GDM1 (cell line): ENCODE measurements around the gene RNF181.
"Not testable (repeated sequence)": the region's sequence is repeated elsewhere in the genome, so short reads cannot be mapped to it uniquely, and the experiment has no call there.

Source experiments
- DNase-seq: peaks from one replicate; lab custom pipeline; 2025; lab: John Stamatoyannopoulos, UW

Gene RNF181

DNA sequence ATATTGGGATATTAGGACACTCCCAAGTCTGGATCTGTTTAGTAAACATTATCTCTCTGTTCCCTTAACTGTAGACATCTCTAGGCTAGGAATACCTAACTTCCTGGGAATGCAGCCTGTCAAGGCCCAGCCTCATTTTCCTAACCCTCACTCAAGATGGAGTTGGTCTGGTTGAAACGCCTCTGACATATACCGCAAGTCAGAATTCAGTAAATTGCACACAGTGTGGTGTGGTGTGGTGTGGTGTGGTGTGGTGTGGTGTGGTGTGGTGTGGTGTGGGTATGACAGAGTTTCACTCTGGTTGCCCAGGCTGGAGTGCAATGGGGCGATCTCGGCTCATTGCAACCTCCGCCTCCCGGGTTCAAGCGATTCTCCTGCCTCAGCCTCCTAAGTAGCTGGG, 19.2 kb downstream of the RNF181 start:
- not testable (repeated sequence) for DNase-seq

DNA sequence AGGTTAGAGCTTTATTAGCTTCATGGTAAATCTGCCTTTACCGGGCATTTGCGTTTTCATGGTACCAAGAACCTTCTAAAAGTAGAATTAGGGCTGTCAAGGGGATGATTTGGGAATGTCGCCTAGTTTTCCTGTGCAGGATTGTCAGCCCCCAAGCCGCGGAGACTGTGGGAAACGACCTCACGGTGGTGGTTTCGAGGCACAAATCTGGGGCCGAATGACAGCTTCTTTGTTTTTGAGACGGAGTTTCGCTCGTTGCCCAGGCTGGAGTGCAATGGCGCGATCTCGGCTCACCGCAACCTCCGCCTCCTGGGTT, 19.8 kb downstream of the RNF181 start:
- no peak for DNase-seq

DNA sequence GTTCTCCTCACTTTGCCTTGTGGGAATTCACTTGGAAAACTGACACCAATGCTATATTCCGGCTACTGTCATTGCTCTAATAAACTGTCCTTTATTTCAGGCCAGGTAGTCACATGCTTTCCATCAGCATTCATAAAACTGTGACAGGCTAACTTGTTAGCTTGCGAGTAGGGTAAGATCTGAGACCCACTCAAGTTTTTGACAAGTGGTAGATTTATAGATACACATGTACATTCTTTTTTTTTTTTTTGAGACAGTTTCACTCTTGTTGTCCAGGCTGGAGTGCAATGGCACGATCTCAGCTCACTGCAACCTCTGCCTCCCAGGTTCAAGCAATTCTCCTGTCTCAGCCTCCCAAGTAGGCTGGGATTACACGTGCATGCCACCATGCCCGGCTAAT, 22.2 kb downstream of the RNF181 start:
- DNase-seq, result not testable (repeated sequence)

DNA sequence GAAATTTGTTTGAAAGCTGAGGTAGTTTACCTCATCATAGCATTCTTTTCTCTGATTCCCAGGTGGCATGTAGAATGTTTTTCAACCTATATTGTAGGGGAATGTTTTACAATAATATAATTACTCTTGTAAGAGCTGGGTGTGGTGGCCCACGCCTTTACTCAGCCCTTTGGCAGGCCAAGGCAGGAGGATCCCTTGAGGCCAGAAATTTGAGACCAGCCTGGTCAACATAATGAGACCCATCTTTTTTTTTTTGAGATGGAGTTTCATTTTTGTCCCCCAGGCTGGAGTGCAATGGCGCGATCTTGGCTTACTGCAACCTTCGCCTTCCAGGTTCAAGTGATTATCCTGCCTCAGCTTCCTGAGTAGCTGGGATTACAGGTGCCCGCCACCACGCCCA, 24.1 kb downstream of the RNF181 start:
- DNase-seq, result no peak

DNA sequence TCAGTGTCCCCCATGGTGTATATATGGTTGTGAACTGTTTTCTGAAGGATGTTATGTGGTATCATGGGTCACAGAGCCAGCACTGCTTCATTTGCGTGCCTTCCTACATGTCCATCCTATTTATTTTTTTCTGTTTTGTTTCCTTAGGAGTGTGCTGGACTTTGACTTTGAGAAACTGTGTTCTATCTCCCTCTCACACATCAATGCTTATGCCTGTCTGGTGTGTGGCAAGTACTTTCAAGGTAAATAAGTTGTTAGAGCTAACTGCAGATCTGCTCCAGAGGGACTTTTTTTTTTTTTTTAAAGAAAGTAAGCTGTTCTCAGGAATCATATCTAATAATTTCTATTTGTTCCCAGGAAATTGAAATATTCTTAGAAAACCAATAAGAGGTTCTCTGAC, 25.8 kb downstream of the RNF181 start:
- no peak for DNase-seq

DNA sequence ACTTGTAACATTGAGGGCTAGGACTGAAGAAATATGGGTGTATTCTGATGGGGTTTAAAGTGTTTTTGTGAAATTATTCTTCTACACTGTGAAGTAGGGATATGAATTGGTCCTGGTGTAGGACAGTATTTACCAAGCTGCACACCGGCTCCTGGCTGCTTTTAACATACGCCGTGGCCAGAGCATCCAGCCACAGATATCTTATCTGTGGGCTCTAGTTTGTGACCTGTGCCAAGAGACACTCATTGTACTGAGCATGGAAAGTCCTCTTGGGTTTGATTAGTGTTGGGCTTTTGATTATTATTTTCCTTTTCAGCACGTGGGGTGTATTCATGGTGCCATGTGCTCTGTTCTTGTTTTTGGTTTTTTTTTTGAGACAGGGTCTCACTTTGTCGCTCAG, 28.4 kb downstream of the RNF181 start:
- no peak for DNase-seq

DNA sequence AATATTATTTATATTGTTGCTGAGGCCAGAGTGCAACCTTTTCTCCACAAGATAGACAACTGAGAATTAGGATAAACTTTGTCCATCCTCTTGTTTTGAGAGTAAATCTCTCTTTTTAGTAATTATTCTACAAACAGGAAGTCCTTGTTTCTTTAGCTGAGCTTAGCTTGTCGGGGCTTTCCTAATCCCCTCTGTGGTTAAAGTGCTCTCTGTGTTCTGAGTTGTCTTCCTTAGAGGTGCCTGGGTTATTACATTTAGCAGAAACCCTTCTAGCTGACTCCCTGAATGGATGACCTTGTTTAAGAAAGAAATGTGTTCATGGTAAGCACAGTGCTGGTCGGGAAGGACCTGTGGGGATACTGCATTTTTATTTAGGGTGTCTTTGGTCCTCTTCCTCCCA, 33.1 kb downstream of the RNF181 start:
- DNase-seq, result no peak

DNA sequence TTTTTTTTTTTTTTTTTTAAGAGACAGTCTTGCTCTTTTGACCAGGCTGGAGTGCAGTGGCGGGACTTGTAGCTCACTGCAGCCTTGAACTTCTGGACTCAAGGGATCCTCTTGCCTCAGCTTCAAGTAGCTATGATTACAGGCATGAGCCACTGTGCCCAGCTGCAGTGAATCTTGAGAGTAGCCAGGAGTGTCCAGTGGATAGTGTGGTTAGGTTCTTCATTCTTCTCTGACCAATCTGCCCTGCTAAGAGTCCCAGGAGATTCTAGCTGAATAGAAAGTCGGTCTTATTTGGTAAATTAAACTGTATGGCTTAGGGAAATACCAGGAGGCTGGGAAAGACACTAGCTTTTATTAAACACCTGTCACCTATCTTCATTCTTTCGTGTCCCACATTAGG, 35.8 kb downstream of the RNF181 start:
- DNase-seq, result no peak

DNA sequence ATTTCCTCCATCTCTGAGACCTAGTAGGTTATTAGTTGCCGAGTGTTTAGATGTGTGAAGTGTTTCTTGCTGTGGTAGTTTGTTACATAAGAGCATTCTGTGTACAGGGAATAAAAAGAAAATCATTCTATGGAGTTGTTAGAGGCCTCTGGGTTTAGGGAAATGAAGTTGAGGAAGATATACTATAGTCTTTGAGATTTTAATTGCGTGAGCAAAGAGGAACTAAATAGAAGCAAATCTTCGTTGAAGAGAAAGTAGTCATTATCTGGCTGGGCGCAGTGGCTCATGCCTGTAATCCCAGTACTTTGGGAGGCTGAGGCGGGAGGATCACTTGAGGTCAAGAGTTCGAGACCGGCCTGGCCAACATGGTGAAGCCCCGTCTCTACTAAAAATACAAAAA, 39.5 kb downstream of the RNF181 start:
- no peak for DNase-seq

DNA sequence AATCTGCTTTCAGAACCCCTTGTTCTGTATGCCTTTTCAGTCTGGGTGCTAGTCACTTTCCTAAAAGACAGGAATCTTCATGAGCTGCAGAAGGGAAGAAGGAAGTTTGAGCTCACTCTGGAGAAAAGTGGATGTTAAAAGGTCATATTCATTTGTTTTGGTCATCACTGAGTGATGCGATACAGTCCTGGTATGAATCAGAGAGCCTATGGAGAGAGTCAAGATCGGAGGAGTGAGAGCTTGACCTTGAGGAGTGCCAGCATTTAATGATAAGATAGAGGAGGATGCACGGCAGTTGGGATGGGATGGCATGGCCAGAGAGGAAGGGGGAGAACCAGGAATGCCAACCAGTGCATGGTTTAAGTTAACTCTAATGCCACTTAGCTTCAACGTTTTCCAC, 40.1 kb downstream of the RNF181 start:
- no peak for DNase-seq

DNA sequence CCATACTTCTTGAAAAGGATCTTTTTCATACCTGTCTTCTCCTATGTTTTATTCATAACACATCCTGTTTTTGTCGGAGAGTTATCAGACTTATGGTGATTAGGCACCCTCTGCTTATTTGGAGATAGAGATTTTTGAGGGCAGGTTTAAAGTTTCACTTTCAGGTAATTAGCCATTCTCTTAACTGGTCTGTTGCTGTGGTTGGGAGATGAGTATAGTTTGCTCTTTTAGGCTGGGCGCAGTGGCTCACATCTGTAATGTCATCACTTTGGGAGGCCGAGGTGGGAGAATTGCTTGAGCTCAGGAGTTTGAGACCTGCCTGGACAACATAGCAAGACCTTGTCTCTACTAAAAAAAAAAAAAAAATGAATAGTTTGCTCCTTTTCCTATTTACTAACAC, 47.2 kb downstream of the RNF181 start:
- no peak for DNase-seq

DNA sequence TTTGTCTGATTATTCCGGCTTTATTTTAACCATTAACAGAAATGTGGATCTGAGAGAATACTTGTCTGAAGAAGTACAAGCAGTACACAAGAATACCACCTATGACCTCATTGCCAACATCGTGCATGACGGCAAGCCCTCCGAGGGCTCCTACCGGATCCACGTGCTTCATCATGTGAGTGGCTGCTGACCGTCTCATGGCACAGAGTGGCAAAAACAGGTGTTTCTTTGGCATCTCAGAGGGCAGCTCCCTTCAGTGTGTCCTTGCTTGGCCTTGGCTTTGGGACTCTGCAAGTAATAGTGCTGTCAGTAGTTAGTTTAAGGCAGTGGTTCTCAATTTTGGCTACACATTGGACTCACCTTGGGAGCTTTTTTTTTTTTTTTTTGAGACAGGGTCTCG, 49.4 kb downstream of the RNF181 start:
- DNase-seq, result no peak

DNA sequence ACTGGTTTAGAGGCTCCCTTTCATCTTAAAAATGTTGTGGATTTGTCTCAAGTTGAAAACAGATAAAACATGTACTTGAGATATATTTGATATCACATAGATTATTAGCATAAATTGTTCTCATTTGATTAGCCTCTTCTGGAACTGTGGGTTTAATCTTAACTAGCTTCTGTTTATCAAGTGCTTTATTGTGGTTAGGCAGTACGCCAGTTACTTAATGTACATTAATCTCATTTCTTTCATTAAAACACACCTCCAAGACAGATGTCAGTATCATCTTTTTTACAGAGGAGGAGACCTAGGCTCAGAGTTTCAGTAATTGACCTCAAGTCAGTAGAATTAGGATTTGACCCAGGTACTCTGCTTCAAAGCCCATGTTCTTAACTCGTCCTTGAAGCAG, 50.6 kb downstream of the RNF181 start:
- DNase-seq, result no peak
